ENCODE data around the gene NPAS4.
A peak's percentile ranks its signal among the peaks of the same experiment; 100 is the strongest.
"Not testable (repeated sequence)": the region's sequence is repeated elsewhere in the genome, so short reads cannot be mapped to it uniquely, and the experiment has no call there.

NPAS4 gene

DNA sequence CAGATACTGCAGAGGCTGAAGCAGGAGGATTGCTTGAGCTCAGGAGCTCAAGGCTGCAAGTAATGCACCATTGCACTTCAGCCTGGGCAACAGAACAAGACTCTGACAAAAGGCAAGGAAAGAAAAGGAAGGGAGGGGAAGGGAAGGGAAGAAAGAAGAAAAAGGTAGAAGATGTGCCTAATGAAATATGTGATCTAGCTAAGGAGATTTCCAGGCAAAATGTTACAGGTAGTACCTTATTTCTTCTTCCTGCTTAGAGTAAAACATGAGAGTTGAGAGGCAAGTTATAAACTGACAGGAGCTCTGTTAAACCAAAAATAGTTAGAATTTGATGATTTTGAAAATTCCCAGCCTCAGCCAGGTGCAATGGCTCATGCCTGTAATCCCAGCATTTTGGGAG lies 41.2 kb downstream of the NPAS4 start (continued):
- TF ChIP-seq, protein P1, sequence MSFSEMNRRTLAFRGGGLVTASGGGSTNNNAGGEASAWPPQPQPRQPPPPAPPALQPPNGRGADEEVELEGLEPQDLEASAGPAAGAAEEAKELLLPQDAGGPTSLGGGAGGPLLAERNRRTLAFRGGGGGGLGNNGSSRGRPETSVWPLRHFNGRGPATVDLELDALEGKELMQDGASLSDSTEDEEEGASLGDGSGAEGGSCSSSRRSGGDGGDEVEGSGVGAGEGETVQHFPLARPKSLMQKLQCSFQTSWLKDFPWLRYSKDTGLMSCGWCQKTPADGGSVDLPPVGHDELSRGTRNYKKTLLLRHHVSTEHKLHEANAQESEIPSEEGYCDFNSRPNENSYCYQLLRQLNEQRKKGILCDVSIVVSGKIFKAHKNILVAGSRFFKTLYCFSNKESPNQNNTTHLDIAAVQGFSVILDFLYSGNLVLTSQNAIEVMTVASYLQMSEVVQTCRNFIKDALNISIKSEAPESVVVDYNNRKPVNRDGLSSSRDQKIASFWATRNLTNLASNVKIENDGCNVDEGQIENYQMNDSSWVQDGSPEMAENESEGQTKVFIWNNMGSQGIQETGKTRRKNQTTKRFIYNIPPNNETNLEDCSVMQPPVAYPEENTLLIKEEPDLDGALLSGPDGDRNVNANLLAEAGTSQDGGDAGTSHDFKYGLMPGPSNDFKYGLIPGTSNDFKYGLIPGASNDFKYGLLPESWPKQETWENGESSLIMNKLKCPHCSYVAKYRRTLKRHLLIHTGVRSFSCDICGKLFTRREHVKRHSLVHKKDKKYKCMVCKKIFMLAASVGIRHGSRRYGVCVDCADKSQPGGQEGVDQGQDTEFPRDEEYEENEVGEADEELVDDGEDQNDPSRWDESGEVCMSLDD (tag by site-specific recombination; IDR thresholded peaks at IDR 0.05), result no peak
- TF ChIP-seq, protein P2, sequence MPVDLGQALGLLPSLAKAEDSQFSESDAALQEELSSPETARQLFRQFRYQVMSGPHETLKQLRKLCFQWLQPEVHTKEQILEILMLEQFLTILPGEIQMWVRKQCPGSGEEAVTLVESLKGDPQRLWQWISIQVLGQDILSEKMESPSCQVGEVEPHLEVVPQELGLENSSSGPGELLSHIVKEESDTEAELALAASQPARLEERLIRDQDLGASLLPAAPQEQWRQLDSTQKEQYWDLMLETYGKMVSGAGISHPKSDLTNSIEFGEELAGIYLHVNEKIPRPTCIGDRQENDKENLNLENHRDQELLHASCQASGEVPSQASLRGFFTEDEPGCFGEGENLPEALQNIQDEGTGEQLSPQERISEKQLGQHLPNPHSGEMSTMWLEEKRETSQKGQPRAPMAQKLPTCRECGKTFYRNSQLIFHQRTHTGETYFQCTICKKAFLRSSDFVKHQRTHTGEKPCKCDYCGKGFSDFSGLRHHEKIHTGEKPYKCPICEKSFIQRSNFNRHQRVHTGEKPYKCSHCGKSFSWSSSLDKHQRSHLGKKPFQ (tag by site-specific recombination; IDR thresholded peaks at IDR 0.05), result no peak

- H3K27ac ChIP-seq (ENCODE audit: extremely low read depth, low read depth, low read length), result no peak overlapping the region
- H3K9me3 ChIP-seq (ENCODE audit: control insufficient read depth, insufficient read depth, low read depth, low read length), result no peaks in the 10 kb centered on the region
- TF ChIP-seq ZSCAN4 (tag by site-specific recombination; IDR thresholded peaks at IDR 0.05) (no peak), ZNF561 (tag by site-specific recombination; IDR thresholded peaks at IDR 0.05; ENCODE audit: borderline replicate concordance) (no peak), ZNF121 (tag by site-specific recombination; IDR thresholded peaks at IDR 0.05) (no peak), ZNF529 (tag by site-specific recombination; IDR thresholded peaks at IDR 0.05; ENCODE audit: insufficient replicate concordance) (no peak), SETDB1 (IDR thresholded peaks at IDR 0.05; ENCODE audit: insufficient read length, low read length) (no peak), SP7 (tag by site-specific recombination; IDR thresholded peaks at IDR 0.05) (no peak)
- no peaks in the 10 kb centered on the region for H3K4me1 ChIP-seq (ENCODE audit: control insufficient read depth, insufficient read depth, low read length)
- POLR2A ChIA-PET, result no interaction called here
- CTCF ChIA-PET, result interaction anchor here (1.5 kb wide), 1 partner anchor 24 kb away, joined by 4 read pairs; the partner anchor contains the start of gene MRPL11
- H3K4me3 ChIP-seq (ENCODE audit: low read depth, low read length), result no peak overlapping the region
- no peaks in the 10 kb centered on the region for H3K36me3 ChIP-seq (ENCODE audit: control insufficient read depth in 2 of 2, insufficient read depth in 1 of 2, low read length in 2 of 2)
Observed at GRCh38 chr11:66462911-66463310, 42.1 kb downstream of the NPAS4 start.

DNA sequence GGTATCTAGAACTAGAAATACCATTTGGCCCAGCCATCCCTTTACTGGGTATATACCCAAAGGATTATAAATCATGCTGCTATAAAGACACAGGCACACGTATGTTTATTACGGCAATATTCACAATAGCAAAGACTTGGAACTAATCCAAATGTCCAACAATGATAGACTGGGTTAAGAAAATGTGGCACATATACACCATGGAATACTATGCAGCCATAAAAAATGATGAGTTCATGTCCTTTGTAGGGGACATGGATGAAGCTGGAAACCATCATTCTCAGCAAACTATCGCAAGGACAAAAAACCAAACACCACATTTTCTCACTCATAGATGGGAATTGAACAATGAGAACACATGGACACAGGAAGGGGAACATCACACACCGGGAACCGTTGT lies 43.3 kb downstream of the NPAS4 start:
- H3K36me3 ChIP-seq (ENCODE audit: control insufficient read depth in 2 of 2, insufficient read depth in 1 of 2, low read length in 2 of 2); POLR2A ChIA-PET; H3K4me1 ChIP-seq (ENCODE audit: control insufficient read depth, insufficient read depth, low read length); H3K27ac ChIP-seq (ENCODE audit: extremely low read depth, low read depth, low read length); H3K4me3 ChIP-seq (ENCODE audit: low read depth, low read length); H3K9me3 ChIP-seq (ENCODE audit: control insufficient read depth, insufficient read depth, low read depth, low read length): not testable (repeated sequence)
- peak; percentile 91 for TF ChIP-seq ZNF146 (tag by site-specific recombination; IDR thresholded peaks at IDR 0.05)
- TF ChIP-seq, protein P3, sequence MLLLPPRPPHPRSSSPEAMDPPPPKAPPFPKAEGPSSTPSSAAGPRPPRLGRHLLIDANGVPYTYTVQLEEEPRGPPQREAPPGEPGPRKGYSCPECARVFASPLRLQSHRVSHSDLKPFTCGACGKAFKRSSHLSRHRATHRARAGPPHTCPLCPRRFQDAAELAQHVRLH (tag by site-specific recombination; IDR thresholded peaks at IDR 0.05), result 0 out of 2 replicates have a peak, but pooled peaks have one; percentile 31
- CTCF ChIA-PET, result interaction anchor here (1.5 kb wide), 1 partner anchor 35 kb away, joined by 10 read pairs; no protein-coding TSS in a partner anchor

DNA sequence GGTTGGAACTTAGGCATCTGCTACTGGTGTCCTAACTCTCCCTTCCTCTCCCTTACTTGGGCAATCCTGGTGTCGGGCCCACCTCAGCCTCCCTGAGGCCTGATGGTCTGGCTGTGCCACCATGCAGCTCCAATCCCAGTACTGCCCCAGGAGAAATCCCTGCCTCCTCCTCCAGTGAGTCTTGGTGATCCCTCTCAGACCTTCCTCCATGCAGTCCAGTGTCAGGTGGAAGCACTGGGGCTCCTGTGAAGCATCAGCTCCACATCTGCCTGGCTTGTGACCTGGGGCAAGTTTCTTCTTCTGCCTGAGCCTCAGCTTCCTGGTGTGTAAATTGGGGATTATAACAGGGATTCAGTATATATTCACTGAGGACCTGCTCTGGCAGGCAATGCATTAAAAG lies 44.1 kb downstream of the NPAS4 start:
- no peak overlapping the region for H3K4me3 ChIP-seq (ENCODE audit: low read depth, low read length)
- no peak for TF ChIP-seq ZNF830 (tag by site-specific recombination; IDR thresholded peaks at IDR 0.05; ENCODE audit: low read depth)
- TF ChIP-seq ZNF514 (tag by site-specific recombination; IDR thresholded peaks at IDR 0.05), result no peak
- peak; percentile 62 for TF ChIP-seq ZNF692 (tag by site-specific recombination; IDR thresholded peaks at IDR 0.05)
- TF ChIP-seq KLF16 (tag by site-specific recombination; IDR thresholded peaks at IDR 0.05), result no peak
- no peak overlapping the region for H3K27ac ChIP-seq (ENCODE audit: extremely low read depth, low read depth, low read length)
- ChIA-PET CTCF (interaction anchor here (1.0 to 1.5 kb wide), 2 partner anchors 26 to 36 kb away, joined by 3 to 10 read pairs; no protein-coding TSS in a partner anchor), POLR2A (no interaction called here)
- no peaks in the 10 kb centered on the region for H3K9me3 ChIP-seq (ENCODE audit: control insufficient read depth, insufficient read depth, low read depth, low read length)
- peaks cover 0 to 11% of the 10 kb centered on the region in 2 experiments; a peak in 1 of 3 replicates for H3K36me3 ChIP-seq (ENCODE audit: control insufficient read depth in 2 of 2, insufficient read depth in 1 of 2, low read length in 2 of 2)
- H3K4me1 ChIP-seq (ENCODE audit: control insufficient read depth, insufficient read depth, low read length), result no peaks in the 10 kb centered on the region
